ENCODE measurements around the gene GSE1.

- TF ChIP-seq CTCF (conservative IDR thresholded peaks at IDR 0.05; ENCODE audit: low read depth in 2 of 2) (no peak), JUNB (IDR thresholded peaks at IDR 0.05; ENCODE audit: unreplicated experiment) (no peak), EZH2 (IDR thresholded peaks at IDR 0.05; ENCODE audit: low read depth, unreplicated experiment) (no peak), CREB1 (CRISPR knock-in tag; IDR thresholded peaks at IDR 0.05; ENCODE audit: low read depth) (no peak), EZH2phosphoT487 (IDR thresholded peaks at IDR 0.05; ENCODE audit: unreplicated experiment) (no peak), ETS1 (IDR thresholded peaks at IDR 0.05) (no peak)
Measured at GRCh38 chr16:85716022-85716679, 103.0 kb downstream of the GSE1 start.
